ENCODE results near the gene OARD1. TPM values are rescaled to one million over a fixed set of nuclear protein-coding genes. Genes with fewer than 3 reads are reported as not detected.

The OARD1 gene
- total RNA-seq, 4 donors from 2014 or later: 14.3 to 20.2 (median 15.1) TPM

DNA sequence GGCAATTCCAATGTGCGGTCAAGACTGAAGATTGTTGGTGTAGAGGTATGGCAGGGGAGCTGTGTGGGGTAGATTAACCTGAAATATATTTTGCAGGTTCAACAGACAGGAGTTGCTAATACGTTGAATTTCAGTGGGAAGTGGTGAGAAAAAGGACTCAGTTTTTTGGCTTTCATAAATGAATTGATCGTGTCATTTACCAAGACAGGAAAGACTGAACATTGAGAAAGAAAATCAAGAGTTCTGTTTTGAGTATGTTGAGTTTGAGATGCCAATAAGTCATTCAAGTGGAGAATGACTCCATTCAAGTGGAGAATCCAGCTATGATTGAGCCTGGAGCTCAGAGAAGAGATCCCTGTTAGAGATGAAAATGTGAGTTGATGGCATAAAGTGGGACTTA, 31.7 kb upstream of the OARD1 start:
- intact Hi-C loops (cut with DNase I; ENCODE audit: low total_unique reads) (no loop called here), in situ Hi-C loops (cut with MboI; ENCODE audit: low sequenced_read_pairs in 4 of 4) (no loop called here)
- DNase-seq (no peak), ATAC-seq (no peak)
- Histone ChIP-seq H3K27ac (no peak overlapping the region), H3K9me3 (no peaks in the 10 kb centered on the region), H3K27me3 (no peaks in the 10 kb centered on the region), H3K36me3 (peaks cover 0 to 22% of the 10 kb centered on the region in 2 donors), H3K4me1 (peaks cover under 1 to 6% of the 10 kb centered on the region in 2 donors), H3K4me3 (no peak overlapping the region)
- no peak for TF ChIP-seq CTCF (IDR thresholded peaks at IDR 0.05 in 4 of 5, conservative IDR thresholded peaks at IDR 0.05 in 1 of 5)
- no peak for TF ChIP-seq POLR2A (IDR thresholded peaks at IDR 0.05)

DNA sequence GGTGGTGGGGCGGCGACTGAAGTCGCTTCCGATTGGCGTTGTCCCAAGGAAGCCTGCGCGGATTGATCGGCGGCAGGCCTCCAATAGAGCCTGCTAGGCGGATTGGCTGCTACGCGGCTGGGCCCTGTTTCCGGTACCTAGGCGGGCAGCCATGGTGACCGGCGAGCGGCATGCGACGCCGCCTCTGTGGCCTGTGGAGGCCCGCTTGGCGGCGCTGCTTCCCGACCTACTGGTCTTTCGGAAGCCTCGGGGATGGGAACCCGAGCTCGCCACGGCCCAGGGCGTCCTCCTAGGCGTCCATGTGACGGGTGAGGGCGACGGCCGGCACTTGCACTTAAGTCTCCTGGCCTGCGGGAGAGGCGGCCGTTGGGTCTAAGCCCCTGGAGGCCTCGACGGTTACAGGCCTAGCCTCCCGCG, 28.7 kb upstream of the OARD1 start:
- intact Hi-C loops (cut with DNase I; ENCODE audit: low total_unique reads): no loop called here
- H3K27me3 ChIP-seq: no peaks in the 10 kb centered on the region
- DNase-seq: no peak
- TF ChIP-seq POLR2A (IDR thresholded peaks at IDR 0.05) (no peak), CTCF (IDR thresholded peaks at IDR 0.05 in 4 of 5, conservative IDR thresholded peaks at IDR 0.05 in 1 of 5) (no peak)
- H3K4me3 ChIP-seq: no peak overlapping the region
- in situ Hi-C loops (cut with MboI; ENCODE audit: low sequenced_read_pairs in 4 of 4): no loop called here
- no peak for ATAC-seq
- peaks cover 0 to 51% of the 10 kb centered on the region in 2 donors for H3K36me3 ChIP-seq
- H3K4me1 ChIP-seq: peaks cover 11 to 20% of the 10 kb centered on the region in 2 donors
- no peaks in the 10 kb centered on the region for H3K9me3 ChIP-seq
- H3K27ac ChIP-seq: no peak overlapping the region

DNA sequence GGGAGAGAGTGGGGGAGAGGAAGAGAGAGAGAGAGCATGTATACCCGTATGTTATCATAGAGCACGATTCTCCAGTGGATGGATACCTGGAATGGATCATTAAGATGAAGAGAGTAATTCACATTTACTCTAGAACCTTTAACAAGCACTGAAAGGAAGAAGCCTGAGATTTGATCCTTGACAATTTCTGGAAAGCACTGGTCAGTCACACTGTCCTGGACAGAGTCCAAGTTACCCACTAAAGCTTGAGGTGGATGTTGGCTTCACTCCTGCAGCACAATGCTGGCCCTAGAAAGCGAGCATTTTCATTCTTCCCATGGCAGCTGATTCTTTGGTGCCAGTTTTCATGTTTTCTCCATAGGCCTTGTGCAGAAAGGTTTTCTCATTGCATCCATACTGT, 26.2 kb upstream of the OARD1 start:
- Histone ChIP-seq H3K9me3 (no peaks in the 10 kb centered on the region), H3K4me1 (peaks cover 11 to 20% of the 10 kb centered on the region in 2 donors), H3K27ac (peak overlapping the region in 2 of 4 donors; percentile 14 to 51), H3K36me3 (peaks cover 0 to 76% of the 10 kb centered on the region in 2 donors), H3K4me3 (no peak overlapping the region), H3K27me3 (no peaks in the 10 kb centered on the region)
- TF ChIP-seq CTCF (IDR thresholded peaks at IDR 0.05 in 4 of 5, conservative IDR thresholded peaks at IDR 0.05 in 1 of 5): no peak
- no peak for TF ChIP-seq POLR2A (IDR thresholded peaks at IDR 0.05)
- DNase-seq (no peak), ATAC-seq (peak in 1 of 2 donors; percentile 42)
- in situ Hi-C loops (cut with MboI; ENCODE audit: low sequenced_read_pairs in 4 of 4): no loop called here
- intact Hi-C loops (cut with DNase I; ENCODE audit: low total_unique reads): no loop called here

- ATAC-seq (no peak), DNase-seq (no peak)
- H3K9me3 ChIP-seq: no peaks in the 10 kb centered on the region
- in situ Hi-C loops (cut with MboI; ENCODE audit: low sequenced_read_pairs in 4 of 4): no loop called here
- no peaks in the 10 kb centered on the region for H3K27me3 ChIP-seq
- intact Hi-C loops (cut with DNase I; ENCODE audit: low total_unique reads): no loop called here
- peaks cover 0 to 84% of the 10 kb centered on the region in 2 donors for H3K36me3 ChIP-seq
- peak overlapping the region in 2 of 4 donors; percentile 14 to 51 for H3K27ac ChIP-seq
- no peak overlapping the region for H3K4me3 ChIP-seq
- H3K4me1 ChIP-seq: peaks cover 11 to 20% of the 10 kb centered on the region in 2 donors
- no peak for TF ChIP-seq POLR2A (IDR thresholded peaks at IDR 0.05)
- no peak for TF ChIP-seq CTCF (IDR thresholded peaks at IDR 0.05 in 4 of 5, conservative IDR thresholded peaks at IDR 0.05 in 1 of 5)
These were observed 25.4 kb upstream of the OARD1 start for GRCh38 chr6:41097467-41098090.
